Medulla oblongata (tissue), 1 donor: ENCODE data around the gene RAP1GAP2.
"Not testable (repeated sequence)": the region's sequence is repeated elsewhere in the genome, so short reads cannot be mapped to it uniquely, and the experiment has no call there.

Source experiments
- DNase-seq: peaks from one replicate; pipeline ENCODE4 v3.0.0-alpha.2; 2015; ENCODE audit errors: extremely low spot score

RAP1GAP2 gene

GRCh38 chr17:2796164-2797125 is at the start of gene RAP1GAP2:
Gene RAP1GAP2, plus strand, starts transcription at chr17:2796438. Its CDS starts 90 bp downstream, at chr17:2796528.
- peak; percentile 55 for DNase-seq

- no peak for DNase-seq
Observed at GRCh38 chr17:2749058-2749783, 47.0 kb upstream of the RAP1GAP2 start, which contains the start of gene CCDC92B. Gene CCDC92B, minus strand, starts transcription at chr17:2749652. Its CDS starts 14,507 bp downstream, at chr17:2735145.

GRCh38 chr17:2749784-2750181 is 46.5 kb upstream of the RAP1GAP2 start:
- DNase-seq = peak; percentile 67

GRCh38 chr17:2750721-2751120 is 45.5 kb upstream of the RAP1GAP2 start:
- no peak for DNase-seq

- no peak for DNase-seq
Observed at GRCh38 chr17:2751491-2751890, 44.7 kb upstream of the RAP1GAP2 start.

- DNase-seq = no peak
Observed at GRCh38 chr17:2755891-2756724, 40.1 kb upstream of the RAP1GAP2 start.

GRCh38 chr17:2758870-2759269 is 37.4 kb upstream of the RAP1GAP2 start:
- DNase-seq = no peak

GRCh38 chr17:2770129-2770528 is 26.1 kb upstream of the RAP1GAP2 start:
- DNase-seq = no peak

- DNase-seq = no peak
Observed at GRCh38 chr17:2775206-2775605, 21.0 kb upstream of the RAP1GAP2 start.

- DNase-seq = no peak
Observed at GRCh38 chr17:2776589-2777241, 19.5 kb upstream of the RAP1GAP2 start.

GRCh38 chr17:2777242-2777867 is 18.9 kb upstream of the RAP1GAP2 start:
- DNase-seq = no peak

GRCh38 chr17:2778489-2778888 is 17.7 kb upstream of the RAP1GAP2 start:
- DNase-seq = no peak

- no peak for DNase-seq
Observed at GRCh38 chr17:2779545-2779944, 16.7 kb upstream of the RAP1GAP2 start.

- DNase-seq = no peak
Observed at GRCh38 chr17:2780256-2780655, 16.0 kb upstream of the RAP1GAP2 start.

- no peak for DNase-seq
Observed at GRCh38 chr17:2780931-2781454, 15.2 kb upstream of the RAP1GAP2 start.

GRCh38 chr17:2781598-2781997 is 14.6 kb upstream of the RAP1GAP2 start:
- DNase-seq = not testable (repeated sequence)

- no peak for DNase-seq
Observed at GRCh38 chr17:2782055-2782454, 14.2 kb upstream of the RAP1GAP2 start.

- no peak for DNase-seq
Observed at GRCh38 chr17:2783310-2784030, 12.8 kb upstream of the RAP1GAP2 start.

- DNase-seq = no peak
Observed at GRCh38 chr17:2784864-2785263, 11.4 kb upstream of the RAP1GAP2 start.

- DNase-seq = not testable (repeated sequence)
Observed at GRCh38 chr17:2785376-2785775, 10.9 kb upstream of the RAP1GAP2 start.
